ENCODE results near the gene OPCML.

DNA sequence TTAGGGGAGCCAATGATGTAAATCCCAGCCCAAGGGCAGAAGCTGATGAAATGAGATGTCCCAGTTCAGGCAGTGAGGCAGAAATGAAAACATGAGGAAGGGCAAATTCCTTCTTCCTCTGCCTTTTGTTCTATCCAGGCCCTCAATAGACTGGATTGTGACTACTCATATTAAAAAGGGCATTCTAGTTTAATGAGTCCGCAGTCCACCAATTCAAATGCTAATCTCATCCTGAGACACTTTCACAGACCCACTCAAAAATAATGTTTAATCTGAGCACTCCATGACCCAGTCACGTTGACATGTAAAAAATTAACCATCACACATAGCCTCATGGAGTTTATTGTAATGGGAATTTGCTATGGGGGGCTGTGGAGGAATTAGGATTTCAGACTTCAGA, 717.9 kb downstream of the OPCML start:
- TF ChIP-seq, protein P1, sequence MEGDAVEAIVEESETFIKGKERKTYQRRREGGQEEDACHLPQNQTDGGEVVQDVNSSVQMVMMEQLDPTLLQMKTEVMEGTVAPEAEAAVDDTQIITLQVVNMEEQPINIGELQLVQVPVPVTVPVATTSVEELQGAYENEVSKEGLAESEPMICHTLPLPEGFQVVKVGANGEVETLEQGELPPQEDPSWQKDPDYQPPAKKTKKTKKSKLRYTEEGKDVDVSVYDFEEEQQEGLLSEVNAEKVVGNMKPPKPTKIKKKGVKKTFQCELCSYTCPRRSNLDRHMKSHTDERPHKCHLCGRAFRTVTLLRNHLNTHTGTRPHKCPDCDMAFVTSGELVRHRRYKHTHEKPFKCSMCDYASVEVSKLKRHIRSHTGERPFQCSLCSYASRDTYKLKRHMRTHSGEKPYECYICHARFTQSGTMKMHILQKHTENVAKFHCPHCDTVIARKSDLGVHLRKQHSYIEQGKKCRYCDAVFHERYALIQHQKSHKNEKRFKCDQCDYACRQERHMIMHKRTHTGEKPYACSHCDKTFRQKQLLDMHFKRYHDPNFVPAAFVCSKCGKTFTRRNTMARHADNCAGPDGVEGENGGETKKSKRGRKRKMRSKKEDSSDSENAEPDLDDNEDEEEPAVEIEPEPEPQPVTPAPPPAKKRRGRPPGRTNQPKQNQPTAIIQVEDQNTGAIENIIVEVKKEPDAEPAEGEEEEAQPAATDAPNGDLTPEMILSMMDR (conservative IDR thresholded peaks at IDR 0.05 in 1 of 2, IDR thresholded peaks at IDR 0.05 in 1 of 2; ENCODE audit: extremely low read depth in 1 of 2, insufficient read depth in 1 of 2, low read depth in 1 of 2, low read length in 2 of 2): no peak
- no peak for TF ChIP-seq EZH2 (IDR thresholded peaks at IDR 0.05; ENCODE audit: borderline replicate concordance, low read length)

All from mammary epithelial cell (primary cell).